Measurements from ENCODE around the gene CISD3.

CISD3 gene

DNA sequence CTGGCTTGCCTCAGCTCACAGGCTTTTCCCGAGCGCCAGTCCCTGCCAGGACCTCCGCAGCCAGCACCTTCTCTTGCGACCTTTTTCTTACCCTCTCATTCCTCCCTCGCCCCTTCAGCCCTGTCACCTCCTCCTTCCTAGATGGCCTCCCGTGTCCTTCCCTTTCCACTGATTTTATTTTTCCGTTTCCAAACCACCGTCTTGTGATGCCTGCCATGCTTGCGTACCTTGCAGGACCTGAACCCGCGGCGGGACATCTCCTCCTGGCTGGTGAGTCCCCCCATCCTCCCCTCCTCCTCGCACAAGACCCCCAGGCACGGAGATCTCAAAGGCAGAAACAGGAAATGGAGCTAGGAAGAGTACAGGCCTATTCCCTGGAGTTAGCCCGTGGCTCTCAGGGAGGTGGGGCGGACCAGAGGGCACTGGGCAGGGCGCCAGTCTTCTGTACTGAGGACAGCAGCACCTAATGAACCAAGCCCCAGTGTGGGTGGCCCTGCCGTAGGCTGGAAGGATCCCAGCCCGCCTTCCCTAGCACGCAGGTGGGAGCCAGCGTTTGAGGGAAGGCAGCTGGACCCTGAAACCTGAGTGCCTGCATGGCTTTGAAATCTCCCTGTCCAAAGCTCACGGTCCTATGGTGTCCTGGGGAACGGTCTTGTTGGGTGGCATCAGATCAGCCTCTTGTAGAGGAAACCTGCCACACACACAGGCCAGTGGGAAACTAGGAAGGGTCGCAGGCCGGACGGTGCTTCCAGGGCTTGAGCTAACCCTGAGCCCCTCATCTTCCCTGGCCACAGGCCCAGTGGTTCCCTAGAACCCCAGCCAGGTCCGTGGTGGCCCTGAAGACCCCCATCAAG, 612 bp downstream of the CISD3 start:
- no peak for DNase-seq

DNA sequence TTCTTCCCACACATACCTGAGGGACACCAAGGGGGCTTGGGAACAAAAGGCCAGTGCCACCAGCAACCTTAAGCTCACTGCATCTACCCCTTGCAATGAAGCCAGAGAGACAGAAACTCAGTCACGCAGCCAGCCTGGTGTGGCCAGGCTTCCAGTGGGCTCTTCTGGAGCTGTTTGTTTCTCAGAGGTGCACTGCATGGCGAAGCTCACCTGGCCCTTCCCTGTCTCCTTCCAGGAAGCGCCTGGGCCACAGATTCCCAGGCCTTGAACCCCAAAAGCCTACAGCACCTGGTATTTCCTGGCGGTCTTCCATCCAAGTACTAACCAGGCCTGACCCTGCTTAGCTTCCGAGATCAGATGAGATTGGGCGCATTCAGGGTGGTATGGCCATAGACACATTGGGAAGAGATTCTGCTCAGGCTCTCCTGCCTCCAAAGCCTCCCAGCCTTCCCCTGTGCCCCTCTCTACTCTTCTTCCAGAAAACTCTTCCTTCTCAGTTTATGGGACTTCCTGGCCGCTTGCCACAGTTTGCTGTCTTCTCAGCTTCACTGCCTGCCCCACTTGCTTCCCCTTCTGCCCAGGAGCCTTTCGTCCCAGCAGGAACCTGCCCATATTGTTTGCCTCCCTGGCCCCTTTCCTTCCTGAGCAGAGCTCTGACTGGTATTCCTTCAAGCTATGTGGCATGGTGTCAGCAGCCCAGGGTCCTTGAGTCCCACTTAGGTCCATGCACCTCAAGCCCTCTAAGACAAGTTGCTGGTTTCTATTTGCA, 1.6 kb downstream of the CISD3 start:
- no peak for DNase-seq

DNA sequence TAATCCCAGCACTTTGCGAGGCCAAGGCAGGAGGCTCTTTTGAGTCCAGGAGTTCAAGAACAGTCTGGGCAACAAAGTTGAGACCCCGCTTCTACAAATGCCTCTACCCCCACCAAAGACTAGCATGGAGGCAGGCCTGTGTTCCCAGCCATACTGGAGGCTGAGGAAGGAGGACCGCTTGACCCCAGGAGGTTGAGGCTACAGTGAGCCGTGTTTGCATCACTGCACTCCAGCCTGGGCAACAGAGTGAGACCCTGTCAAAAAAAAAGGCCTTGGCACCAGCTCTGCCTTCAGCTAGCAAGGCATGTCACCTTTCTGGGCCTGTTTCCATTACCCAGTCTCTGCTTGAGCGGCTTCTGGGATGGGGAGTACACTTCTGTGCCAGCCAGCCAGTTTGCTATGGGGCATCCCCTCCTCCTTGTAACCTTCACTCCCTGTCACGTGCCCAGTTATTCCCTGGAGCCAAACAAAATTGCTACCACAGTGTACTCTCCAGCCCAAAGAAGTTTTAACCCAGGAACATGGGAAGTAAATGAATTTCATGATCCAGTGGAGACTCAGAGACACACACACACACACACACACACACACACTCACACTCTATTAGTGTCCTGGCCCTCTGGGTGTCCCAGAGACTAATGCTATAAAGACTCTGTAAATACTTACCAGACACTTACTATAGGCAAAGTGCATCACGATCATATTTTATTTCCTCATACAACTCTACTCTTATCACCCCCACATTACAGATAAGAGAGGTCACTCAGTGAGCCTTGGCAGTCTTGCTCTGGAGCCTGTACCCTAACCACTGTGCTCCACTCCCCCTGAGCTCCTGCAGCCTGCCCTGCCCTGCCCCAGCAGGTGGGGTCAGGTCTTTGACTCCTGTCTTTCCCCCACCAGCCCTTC, 2.5 kb downstream of the CISD3 start:
- DNase-seq, result no peak

DNA sequence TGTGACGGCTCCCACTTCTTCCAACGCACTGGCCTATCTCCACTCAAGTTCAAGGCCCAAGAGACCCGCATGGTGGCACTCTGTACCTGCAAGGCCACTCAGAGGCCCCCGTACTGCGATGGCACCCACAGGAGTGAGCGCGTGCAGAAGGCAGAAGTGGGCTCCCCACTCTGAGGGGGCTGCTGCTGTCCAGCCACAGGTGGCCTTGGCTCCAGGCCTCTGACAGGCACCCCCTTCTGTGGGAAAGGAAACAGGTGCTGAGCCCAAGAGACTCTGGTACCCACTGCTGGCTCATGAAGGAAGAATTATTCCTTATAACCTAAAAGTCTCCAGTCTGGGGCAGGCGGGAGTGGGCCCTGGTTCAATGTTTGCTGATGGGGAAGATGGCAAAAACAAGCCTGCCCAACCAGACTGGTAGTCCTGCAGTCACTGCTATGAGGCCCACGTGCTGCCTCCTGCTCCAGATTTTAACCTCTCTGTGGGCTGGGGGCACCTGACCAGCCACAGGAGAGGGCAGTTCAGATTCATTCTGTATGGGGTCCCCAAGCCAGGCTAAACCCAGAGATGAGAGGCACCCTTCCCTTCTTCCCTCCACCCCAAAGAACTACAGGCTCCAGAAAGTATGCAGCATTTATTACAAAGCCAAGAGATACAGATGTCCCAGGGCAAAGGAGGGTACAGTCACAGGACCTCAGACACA, 3.3 kb downstream of the CISD3 start:
- no peak for DNase-seq

DNA sequence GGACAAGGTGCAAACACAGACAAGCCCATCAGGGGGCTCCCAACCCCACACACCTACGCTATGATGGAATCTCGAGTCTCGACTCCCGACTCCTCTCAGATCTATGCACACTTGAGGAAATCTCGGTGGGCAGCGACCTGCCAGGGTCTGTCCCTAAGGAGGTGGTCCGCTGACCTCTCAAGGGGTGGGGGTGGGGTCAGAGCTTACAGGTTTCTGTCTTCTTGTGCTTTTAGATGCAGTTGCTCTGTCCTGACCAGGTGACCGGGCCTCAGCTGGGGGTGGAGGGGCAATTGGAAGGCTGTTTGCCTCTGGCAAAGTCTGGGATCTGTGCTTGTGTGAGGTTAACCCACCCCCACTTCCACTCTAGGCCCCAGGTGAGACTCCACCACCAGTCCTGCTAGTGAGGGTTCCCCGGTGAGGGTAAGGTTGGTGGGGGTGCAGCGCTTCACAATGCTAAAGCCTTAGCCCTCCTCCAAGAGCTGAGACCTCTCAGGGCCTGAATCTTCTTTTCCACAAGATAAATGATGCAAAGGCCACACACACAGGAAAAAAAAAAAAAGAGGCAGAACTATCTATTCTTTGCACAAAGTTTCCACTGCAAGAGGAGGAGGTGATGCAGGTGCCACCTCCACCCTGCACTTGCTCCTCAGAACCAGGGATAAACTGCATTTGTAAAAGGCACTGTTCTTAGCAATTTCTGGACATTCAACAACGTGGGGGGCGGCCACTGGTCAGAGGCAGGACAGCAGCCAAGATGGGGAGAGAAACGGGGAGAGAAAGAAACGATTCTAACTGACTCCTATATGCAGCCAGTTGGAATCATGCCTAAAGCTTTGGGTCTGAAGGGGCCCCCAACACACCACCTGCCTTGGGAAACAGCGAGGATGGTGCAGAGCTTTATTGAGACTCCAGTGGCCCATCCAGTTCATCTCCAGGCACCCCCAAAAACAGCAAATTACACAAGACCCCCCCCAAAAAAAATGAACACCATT, 4.1 kb downstream of the CISD3 start:
- no peak for DNase-seq

DNA sequence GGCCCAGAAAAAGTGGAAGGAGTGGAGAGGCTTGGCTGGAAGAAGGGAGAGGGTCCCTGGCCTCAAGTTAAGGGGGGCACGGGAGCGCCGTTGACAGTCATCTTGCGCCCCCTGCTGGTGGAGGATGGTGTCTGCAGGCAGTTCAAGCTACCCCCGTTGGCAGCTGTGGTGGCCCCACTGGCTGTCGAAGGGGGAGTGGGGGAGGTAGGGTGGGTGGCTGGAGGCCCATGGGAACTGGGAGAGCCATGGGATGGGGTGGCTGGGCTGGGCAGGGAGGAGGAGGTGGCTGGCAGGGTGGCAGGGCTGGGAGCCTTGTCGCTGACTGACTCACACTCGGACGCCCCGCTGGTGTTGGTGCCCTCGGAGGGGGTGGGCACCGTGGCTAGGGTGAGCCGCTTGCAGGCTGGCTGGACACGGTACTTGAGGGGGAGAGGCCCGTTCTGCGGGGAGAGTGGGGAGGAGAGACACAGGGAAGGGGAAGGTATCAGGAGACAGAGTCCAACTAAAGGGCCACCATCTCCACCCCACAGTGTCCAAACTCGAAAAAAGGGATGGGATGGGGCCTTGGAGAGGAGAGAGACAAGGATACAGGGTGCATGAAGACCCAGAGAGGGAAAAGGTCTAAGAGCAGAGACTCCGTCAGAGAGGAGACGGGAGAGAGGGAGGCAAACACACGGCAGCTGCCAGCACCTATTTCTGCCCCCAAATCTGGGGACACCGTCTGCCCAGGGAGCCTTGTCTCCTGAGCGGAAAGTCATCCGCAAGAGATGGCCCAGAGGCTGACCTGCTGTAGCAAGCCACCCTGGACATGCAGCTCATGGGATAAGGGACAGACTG, 5.2 kb downstream of the CISD3 start:
- no peak for DNase-seq

DNA sequence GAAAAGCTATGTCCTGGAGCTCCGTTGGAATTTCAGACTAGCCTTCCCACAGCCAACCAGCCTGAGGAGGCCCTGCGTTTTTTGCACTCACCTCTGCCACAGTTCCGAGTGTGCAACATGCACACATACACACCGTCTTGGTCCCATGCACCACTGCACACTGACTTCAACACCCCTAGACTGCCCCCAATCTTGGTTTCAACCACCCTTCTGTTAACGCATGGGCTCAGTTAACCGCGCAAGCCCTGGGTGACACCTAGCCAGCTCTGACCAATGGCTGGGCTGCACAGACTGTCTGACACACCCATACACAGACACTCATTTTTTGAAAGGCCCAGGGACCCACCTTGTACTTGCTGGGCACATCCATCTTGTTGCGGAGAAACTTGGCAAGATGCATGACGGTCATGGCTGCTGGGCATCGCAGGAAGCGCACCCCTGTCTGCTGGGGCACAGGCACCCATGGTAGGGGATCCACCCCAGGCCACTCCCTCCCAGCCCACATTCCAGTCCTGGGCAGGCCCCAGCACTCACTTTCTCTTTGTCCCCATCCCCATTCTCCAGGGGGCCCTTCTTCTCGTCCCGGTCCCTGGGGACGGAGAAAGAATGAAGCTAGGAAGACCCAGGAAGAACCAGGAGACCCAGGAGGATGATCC, 8.0 kb downstream of the CISD3 start:
- no peak for DNase-seq

DNA sequence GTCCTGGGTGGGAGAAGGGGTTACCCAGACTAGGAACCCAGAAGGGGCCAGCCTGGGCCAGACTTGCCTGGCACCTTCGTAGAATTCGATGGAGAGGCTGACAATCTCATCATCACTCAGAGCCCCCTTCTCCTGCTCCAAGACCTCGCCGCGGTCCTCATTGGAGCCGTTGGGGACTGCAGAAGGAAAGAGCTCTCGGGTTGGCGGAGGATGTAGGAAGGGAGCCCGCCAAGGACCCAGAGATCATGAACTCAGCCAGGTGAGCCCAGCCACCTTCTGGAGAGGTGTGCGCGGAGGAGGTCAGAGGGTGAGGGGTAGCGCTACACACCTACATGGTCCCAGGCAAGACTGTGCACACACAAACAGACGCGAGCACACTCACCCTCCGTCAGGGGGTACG, 8.5 kb downstream of the CISD3 start:
- DNase-seq, result no peak

DNA sequence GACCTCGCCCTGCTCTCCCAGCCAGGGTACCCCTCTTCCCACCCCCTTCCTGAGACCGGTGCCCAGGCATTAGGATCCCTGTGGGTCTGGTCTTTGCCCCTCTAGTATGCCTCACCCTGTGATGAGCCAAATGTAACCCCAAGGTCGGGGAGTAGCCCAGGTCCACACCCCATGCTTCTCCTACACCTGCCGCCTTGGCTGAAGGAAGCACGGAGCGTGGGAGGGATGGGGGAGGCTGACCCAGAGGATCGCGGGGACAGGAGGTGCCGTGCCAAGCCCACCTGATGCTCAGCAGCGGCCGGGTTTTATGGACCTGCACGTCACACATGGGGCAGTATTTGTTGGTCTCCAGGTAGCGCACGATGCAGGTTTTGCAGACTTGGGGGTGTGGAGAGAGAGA, 9.2 kb downstream of the CISD3 start:
- DNase-seq, result no peak

DNA sequence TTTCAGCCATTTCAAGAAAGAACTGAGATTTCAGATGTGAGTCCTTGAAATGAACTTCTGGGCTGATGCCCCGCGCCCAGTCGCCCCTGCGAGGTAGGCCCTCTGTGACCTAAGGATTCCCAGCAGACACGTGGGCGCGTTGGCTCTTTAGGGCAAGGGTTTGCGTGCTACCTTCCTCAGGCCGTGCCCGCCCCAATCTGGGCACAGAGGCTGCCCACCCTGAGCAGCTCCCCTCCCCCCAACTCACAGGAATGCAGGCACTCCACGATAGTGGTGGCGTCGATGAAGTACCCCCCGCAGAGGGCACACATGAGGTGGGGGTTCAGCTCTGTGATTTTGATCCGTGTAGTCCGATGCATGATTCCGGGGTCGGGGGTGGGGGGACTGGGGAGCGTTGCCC, 9.9 kb downstream of the CISD3 start:
- no peak for DNase-seq

DNA sequence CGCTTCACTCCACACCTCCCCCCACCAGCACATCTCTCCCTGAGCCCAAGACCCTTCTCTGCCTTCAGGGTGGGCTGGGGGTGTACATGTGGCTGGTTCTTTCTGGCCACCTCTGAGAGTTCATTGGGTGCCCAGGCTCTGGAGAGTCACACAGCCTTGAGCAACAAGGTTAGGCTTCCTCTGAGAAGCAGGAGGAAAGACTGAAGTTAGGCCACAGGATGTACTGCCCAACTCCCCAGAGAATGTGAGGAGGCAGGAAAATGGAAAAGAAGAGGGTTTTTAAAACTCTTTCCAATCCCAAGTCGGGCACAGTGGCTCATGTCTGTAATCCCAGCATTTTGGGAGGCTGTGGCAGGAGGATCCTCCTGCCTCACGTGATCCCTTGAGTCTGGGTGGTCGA, 10.7 kb downstream of the CISD3 start:
- DNase-seq, result no peak

DNA sequence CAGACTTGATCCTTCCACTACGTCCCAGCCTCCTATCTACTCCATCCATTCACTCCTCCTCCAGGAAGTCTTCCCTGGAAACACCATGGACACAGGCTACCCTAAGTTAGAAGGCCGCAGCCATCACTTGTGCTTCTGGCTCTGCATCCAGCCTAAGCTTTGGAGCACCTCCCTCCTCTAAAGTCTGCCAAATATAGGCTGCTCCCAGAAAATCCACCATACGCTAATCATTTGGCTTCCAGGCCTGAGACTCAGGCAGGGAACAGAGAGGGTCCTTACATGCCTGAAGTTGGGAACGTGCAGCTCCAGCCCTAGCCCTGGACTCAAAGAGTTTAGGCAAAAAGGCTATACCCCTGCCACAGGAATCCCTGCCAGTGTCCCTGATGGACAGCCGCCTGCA, 11.3 kb downstream of the CISD3 start:
- DNase-seq, result no peak

DNA sequence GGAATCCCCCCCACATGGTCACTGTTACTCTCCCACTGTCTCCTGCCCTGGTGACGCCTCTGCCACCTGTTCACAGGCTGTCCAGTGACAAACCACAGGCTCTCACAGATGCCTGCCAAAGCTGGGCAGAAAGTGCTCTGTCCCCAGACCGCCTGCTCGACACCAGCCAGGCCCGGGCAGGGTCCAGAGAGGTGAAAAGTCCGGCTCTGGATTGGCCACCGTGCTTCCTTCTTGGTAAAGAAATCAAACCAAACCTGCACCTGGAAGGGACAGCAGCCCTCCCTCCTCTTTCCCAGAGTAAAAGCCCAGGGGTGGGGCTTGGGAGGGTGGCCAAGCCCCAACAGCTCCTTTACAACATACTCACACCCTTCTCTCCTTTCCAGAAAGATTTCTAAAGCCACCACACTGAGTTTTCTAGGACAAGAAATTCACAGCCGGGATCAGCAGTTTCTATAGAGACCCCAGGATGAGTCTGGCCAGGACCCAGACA, 11.8 kb downstream of the CISD3 start:
- no peak for DNase-seq

DNA sequence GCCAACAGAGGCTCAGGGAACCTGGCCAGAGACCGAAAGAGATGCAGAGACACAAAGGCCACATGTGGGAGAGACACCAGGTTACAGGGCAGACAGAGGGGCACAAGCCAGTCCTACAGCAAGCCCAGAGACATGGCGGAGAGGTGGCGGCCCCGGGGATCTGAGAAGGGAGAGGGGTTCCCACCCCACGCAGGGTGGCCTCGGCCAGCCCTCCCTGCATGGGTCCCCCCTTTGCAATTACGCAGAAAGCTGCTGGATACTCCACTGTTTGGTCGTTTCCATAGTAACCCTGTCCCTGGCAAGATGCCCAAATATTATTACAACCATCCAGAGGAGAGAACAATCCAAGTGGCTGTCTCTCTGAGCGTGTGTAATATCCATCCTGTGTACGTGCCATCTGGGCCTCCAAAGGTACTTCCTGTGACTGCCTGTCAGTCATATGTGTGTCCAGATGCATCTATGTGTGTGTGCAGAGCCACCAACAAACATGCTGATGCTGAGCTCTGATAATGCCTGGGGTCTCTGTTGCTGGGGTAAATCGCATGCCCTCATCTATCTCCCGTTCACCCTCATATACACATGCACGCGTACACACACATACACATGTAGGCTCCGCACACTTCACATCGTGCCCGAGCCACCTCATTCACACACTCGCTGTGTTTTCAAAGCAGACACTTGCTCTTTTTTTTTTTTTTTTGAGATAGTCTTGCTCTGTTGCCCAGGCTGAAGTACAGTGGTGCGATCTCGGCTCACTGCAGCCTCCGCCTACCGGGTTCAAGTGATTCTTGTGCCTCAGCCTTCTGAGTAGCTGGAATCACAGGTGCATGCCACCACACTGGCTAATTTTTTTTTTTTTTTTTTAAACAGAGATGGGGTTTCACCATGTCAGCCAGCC, 12.5 kb downstream of the CISD3 start:
- DNase-seq, result peak; percentile 17

DNA sequence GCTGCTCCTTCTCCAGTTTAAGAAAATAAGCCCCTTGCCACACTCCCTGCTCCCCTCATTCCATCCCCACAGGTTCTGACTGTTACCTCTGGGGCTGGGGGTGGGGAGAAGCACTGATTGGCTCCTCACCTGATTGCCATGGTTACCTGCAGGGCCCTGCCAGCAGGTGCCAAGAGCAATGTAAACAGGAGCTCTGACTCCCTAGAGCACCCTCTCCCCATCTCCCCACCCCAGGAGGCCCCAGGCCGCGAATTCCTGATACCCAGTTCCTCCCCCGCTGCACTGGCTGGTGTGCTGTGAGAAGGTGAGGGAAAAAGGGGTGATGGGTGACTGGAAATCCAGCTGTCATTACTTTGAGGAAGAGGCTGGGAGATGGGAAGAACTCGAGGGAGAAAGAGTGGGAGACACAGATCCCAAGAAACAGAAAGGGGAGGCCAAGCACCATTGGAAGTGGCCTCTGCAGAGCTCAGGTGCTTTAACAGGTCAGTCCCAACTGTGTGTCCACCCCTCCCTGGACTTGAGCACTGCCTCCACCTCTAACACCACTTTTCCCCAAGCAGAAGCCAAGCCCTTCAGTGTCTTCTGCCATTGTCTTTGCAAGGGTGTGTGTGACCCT, 13.5 kb downstream of the CISD3 start:
- no peak for DNase-seq

DNA sequence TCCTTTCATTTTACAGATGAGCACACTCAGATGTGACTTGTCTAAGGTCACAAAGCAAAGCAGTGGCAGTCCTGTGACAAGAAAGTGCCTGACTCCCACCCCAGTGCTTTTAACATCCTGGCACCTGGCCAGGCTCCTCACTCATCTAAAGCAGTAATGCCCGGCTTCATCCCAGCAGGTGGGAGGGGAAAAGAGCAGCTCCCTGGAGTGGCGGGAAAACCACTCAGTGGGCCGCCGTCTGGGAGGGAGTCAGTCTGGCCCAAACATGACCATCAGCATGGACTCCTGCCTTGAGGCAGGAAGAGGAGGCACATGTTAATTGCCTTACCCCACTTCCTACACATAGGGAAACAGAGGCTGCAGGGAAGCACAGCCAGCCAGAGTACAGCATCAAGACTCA, 15.4 kb downstream of the CISD3 start:
- no peak for DNase-seq

DNA sequence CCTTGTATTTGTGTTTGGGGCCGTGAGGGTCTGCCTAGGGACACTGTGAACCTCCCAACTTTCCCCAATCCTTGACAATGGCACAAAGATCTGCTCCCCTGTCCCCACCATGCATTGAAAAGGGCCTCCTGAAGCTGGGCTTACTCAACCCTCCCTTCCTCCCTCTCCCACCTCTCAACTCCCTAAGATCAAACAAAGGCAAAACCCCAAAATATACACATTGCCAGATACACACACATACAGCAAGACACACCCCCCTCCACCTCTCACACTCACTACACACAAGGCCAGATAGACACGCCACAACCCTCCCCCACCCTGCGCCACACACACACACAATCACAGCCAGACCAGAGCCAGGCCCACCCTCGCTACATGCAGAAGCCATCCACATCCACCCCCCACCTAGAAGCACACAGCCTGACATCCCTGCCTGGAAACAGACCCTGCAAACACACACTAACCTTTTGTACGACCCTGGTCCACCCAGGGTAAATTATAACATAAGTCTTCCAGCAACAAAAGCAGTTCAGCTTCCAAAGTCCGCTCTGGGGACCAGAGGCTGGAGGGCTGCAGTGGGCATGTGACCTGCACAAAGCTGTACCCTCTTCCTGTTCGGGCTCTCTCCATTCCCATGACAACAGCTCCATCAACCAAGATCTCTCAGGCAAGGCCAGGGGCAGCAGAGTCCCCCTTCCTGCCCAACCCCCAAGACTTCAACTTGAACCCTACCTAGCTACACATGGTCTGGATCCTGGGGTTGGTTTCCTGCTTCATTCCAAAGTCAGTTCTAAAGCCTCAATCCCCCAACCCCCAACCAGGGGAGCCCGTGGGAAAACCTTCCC, 16.1 kb downstream of the CISD3 start:
- DNase-seq, result no peak

Measured in MV-4-11 (cell line).